Measurements from ENCODE around the gene DOHH.

DNA sequence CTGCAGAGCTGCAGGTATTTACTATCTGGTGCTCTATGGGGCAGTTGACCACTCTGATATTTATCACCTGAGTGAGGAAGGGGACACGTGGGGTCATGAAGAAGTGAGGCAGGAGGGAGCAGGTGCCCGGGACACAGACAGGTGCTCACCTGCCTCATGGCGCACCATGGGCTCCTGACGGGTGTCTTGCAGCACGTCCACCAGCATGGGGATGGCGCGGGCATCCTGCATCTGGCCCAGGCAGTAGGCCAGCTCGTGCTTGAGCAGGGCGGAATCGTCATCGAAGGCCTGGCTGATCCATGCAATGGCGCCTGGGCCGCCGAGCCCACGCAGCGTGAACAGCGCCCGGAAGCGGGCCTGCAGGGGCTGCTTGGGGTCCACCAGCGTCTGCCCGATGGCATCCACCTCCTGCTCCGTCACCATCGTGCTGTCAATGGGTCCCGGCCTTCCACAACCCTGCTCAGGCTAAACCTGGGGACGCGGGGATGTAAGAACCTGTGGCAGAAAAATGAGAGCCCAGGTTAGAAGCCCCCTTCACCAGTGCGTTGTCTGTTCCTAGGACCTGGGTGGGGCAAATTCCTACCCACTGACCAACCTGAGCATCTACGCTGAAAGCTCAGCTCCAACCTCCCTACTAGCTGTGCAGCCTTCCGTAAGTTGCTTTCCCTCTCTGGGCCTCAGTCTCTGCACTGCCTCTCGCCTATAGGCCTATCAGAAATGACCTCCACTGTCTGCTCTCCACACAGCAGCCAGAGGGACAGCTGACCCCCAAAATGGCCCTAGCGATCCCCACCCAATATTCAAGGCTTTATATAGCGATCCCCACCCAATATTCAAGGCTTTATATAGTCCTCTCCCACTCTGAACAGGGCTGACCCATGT is 3.8 kb downstream of the DOHH start:
- TF ChIP-seq GATA3 (IDR thresholded peaks at IDR 0.05; ENCODE audit: low read depth, low read length) (no peak), GATA2 (IDR thresholded peaks at IDR 0.05; ENCODE audit: low read depth, low read length) (no peak)

Measured in SH-SY5Y (cell line).